CD14-positive monocyte (primary cell): ENCODE results near the gene ZBTB32. TPM values are rescaled to one million over a fixed set of nuclear protein-coding genes. Genes with fewer than 3 reads are reported as not detected.

Experiments used
- DNase-seq, 3 donors: peaks; one replicate each; pipeline ENCODE4 v3.0.0-alpha.2; 2011 to 2022
- H2AFZ ChIP-seq: 2 replicates; pipeline ENCODE4 v1.6.0; 2012; ENCODE audit warnings: mild to moderate bottlenecking, low read depth, low read length, inconsistent platforms; ENCODE audit not compliant: insufficient read depth, poor library complexity, severe bottlenecking
- H3K27ac ChIP-seq, 2 donors: 1 replicate in 1 of 2; 2 replicates in 1 of 2; pipeline ENCODE4 v1.5.1; 2012 to 2013; ENCODE audit warnings: low read length in 2 of 2, control low read depth in 1 of 2, inconsistent platforms in 1 of 2, low read depth in 1 of 2, mild to moderate bottlenecking in 1 of 2
- H3K27me3 ChIP-seq, 2 donors: one replicate each; pipeline versions ENCODE4 v1.6.0 to v1.6.1; 2011 to 2013; ENCODE audit warnings: low read length in 2 of 2; ENCODE audit not compliant: control insufficient read depth in 2 of 2, insufficient read depth in 2 of 2
- H3K36me3 ChIP-seq, 2 donors: replicated peaks in 1 of 2; 1 replicate in 1 of 2; 2 replicates in 1 of 2; pipeline versions ENCODE4 v1.5.1 to v1.6.1; 2012 to 2013; ENCODE audit warnings: low read length in 2 of 2, control low read depth in 1 of 2, inconsistent platforms in 1 of 2, mild to moderate bottlenecking in 1 of 2; ENCODE audit not compliant: insufficient read depth in 2 of 2, control insufficient read depth in 1 of 2
- H3K4me1 ChIP-seq, 2 donors: 1 replicate in 1 of 2; 2 replicates in 1 of 2; pipeline versions ENCODE4 v1.5.1 to v1.6.1; 2012 to 2013; ENCODE audit warnings: low read length in 2 of 2, control low read depth in 1 of 2, inconsistent platforms in 1 of 2, mild to moderate bottlenecking in 1 of 2, moderate library complexity in 1 of 2; ENCODE audit not compliant: insufficient read depth in 2 of 2, control insufficient read depth in 1 of 2
- H3K4me2 ChIP-seq: replicated peaks from 2 replicates; pipeline ENCODE3; 2012; ENCODE audit warnings: low read length, moderate library complexity, mild to moderate bottlenecking; ENCODE audit not compliant: poor library complexity, severe bottlenecking; ENCODE audit errors: extremely low read depth
- H3K4me3 ChIP-seq, 3 experiments: fragments of 200-600 bp in 1 of 3; sonication (generic) in 1 of 3; replicated peaks in 1 of 3; 1 replicate in 2 of 3; 2 replicates in 1 of 3; pipeline ENCODE4 v1.5.1; 2011 to 2013; ENCODE audit warnings: low read length in 3 of 3, mild to moderate bottlenecking in 3 of 3, control low read depth in 2 of 3, low read depth in 2 of 3, inconsistent platforms in 1 of 3, moderate library complexity in 1 of 3
- H3K79me2 ChIP-seq: 2 replicates; pipeline ENCODE4 v1.6.0; 2012; ENCODE audit warnings: mild to moderate bottlenecking, control low read depth, inconsistent platforms, low read length, moderate library complexity; ENCODE audit not compliant: insufficient read depth
- H3K9ac ChIP-seq: 2 replicates; pipeline ENCODE4 v1.6.0; 2017; ENCODE audit warnings: low read length, mild to moderate bottlenecking; ENCODE audit not compliant: insufficient read depth, poor library complexity, severe bottlenecking
- H3K9me3 ChIP-seq, 2 donors: replicated peaks in 1 of 2; 1 replicate in 1 of 2; 2 replicates in 1 of 2; pipeline versions ENCODE4 v1.5.1 to v1.6.1; 2012 to 2013; ENCODE audit warnings: low read length in 2 of 2, control low read depth in 1 of 2; ENCODE audit not compliant: control insufficient read depth in 1 of 2, insufficient read depth in 1 of 2
- H4K20me1 ChIP-seq: 2 replicates; pipeline ENCODE4 v1.6.0; 2012; ENCODE audit warnings: mild to moderate bottlenecking, low read length, control low read depth, moderate library complexity; ENCODE audit not compliant: insufficient read depth
- H3K27ac Mint-ChIP-seq, 7 donors: one replicate each; pipeline ENCODE4 v1.8.0; 2020; ENCODE audit warnings: mild to moderate bottlenecking in 7 of 7, mixed read lengths in 7 of 7, moderate library complexity in 6 of 7, inconsistent platforms in 2 of 7
- H3K27me3 Mint-ChIP-seq, 3 donors: one replicate each; pipeline ENCODE4 v1.8.0; 2021 to 2022; ENCODE audit warnings: low read depth in 3 of 3, mild to moderate bottlenecking in 3 of 3, mixed read lengths in 3 of 3, moderate library complexity in 3 of 3, inconsistent platforms in 1 of 3
- H3K36me3 Mint-ChIP-seq, 2 donors: one replicate each; pipeline ENCODE4 v1.8.0; 2020; ENCODE audit warnings: mixed read lengths in 2 of 2, inconsistent platforms in 1 of 2, mild to moderate bottlenecking in 1 of 2
- H3K4me1 Mint-ChIP-seq: one replicate; pipeline ENCODE4 v1.8.0; 2020; ENCODE audit warnings: mild to moderate bottlenecking, mixed read lengths
- H3K4me3 Mint-ChIP-seq, 2 donors: one replicate each; pipeline ENCODE4 v1.8.0; 2020; ENCODE audit warnings: mild to moderate bottlenecking in 2 of 2, mixed read lengths in 2 of 2, moderate library complexity in 1 of 2
- H3K9me3 Mint-ChIP-seq, 7 donors: one replicate each; pipeline ENCODE4 v1.8.0; 2020 to 2022; ENCODE audit warnings: mixed read lengths in 7 of 7, mild to moderate bottlenecking in 6 of 7, moderate library complexity in 6 of 7, inconsistent platforms in 2 of 7
- WGBS: methylation state at CpG from one replicate; pipeline ENCODE4 v1.1.5; 2013; ENCODE audit warnings: missing lambda C conversion rate; ENCODE audit not compliant: insufficient coverage; 5-methylcytosine and 5-hydroxymethylcytosine counted together
- intact Hi-C, 2 donors: fragments of 100-400 bp; cut with micrococcal nuclease; formaldehyde crosslinking; loops; one replicate each; pipeline versions ENCODE4 v1.15.0 to v1.15.1; 2023
- polyA plus RNA-seq, 3 donors: library from polyadenylated mRNA; depleted of rRNA in 1 of 3; unstranded in 2 of 3; stranded (reverse) in 1 of 3; fragments of 300-500 nt in 2 of 3; fragments of >200 nt in 1 of 3; fragmentation: Illumina TruSeq in 2 of 3; gene quantifications; 1 replicate in 2 of 3; 2 replicates in 1 of 3; pipeline ENCODE4 v1.2.3, GENCODE V29; 2012 to 2021
- TF ChIP-seq, protein P1 (sequence below): fragments of 200-600 bp; IDR thresholded peaks from one replicate; pipeline ENCODE4 v1.8.0; 2022; ENCODE audit warnings: antibody characterized with exemption, mild to moderate bottlenecking

The ZBTB32 gene
- polyA plus RNA-seq, 3 donors, result 0.05 TPM; not detected in 2

DNA sequence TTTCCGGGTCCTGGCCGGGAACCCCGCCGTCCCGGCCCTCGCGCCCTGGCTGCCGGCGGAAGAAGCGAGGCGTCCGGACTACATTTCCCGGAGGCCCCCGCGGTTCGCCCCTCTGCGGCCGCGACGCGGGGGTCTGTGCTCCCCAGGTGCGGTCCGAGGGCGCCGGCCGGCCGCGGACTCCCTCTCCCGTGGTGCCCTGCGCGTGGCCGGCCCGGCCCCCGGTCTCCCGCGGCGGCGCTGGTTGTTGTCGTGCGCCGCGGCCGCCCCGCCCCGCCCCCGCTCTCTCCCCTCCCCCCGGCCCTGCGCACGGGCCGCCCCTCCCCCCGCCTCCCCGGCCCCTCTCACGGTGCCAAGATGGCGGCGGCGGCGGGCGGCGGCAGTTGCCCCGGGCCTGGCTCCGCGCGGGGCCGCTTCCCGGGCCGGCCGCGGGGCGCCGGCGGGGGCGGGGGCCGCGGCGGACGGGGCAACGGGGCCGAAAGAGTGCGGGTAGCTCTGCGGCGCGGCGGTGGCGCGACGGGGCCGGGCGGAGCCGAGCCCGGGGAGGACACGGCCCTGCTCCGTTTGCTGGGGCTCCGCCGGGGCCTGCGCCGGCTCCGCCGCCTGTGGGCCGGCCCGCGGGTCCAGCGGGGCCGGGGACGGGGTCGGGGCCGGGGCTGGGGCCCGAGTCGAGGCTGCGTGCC is 13.4 kb downstream of the ZBTB32 start, which contains the start of gene KMT2B:
KMT2B (plus strand) TSS at position 339 of the 680 bp plus-strand sequence; CDS start at position 355, 16 bp downstream.
- Histone ChIP-seq H3K36me3 (peaks cover 25 to 34% of the 10 kb centered on the region in 2 donors), H3K79me2 (peaks cover 33% of the 10 kb centered on the region), H4K20me1 (peaks cover 34% of the 10 kb centered on the region), H2AFZ (peak within 1 kb of the TSS; percentile 98), H3K9ac (peak within 1 kb of the TSS; percentile 81), H3K9me3 (no peaks in the 10 kb centered on the region), H3K4me3 (peak within 1 kb of the TSS; percentile 78 to 91 (median 81)), H3K27ac (peak within 1 kb of the TSS; percentile 52 to 79), H3K27me3 (no peaks in the 10 kb centered on the region), H3K4me1 (peaks cover 23 to 37% of the 10 kb centered on the region in 2 donors), H3K4me2 (peak within 1 kb of the TSS; percentile 96)
- Mint-ChIP-seq H3K27me3 (peaks cover 1 to 6% (median 4%) of the 10 kb centered on the region in 3 donors), H3K27ac (peak within 1 kb of the TSS; percentile 80 to 93 (median 88)), H3K9me3 (no peaks in the 10 kb centered on the region), H3K36me3 (peaks cover 22 to 28% of the 10 kb centered on the region in 2 donors), H3K4me1 (peaks cover 30% of the 10 kb centered on the region), H3K4me3 (peak within 1 kb of the TSS; percentile 95 to 99)
- under 1% methylated on average over 79 of the region's 109 CpGs for WGBS
- no peak for DNase-seq
- intact Hi-C loops, result loop anchor here (2.0 to 5.0 kb wide), 3 partner anchors 91 to 207 kb away; partner anchors contain the start of genes RBM42 (in 1 of the 2) and TMEM147 (in 1 of the 2)
- TF ChIP-seq, protein P1, sequence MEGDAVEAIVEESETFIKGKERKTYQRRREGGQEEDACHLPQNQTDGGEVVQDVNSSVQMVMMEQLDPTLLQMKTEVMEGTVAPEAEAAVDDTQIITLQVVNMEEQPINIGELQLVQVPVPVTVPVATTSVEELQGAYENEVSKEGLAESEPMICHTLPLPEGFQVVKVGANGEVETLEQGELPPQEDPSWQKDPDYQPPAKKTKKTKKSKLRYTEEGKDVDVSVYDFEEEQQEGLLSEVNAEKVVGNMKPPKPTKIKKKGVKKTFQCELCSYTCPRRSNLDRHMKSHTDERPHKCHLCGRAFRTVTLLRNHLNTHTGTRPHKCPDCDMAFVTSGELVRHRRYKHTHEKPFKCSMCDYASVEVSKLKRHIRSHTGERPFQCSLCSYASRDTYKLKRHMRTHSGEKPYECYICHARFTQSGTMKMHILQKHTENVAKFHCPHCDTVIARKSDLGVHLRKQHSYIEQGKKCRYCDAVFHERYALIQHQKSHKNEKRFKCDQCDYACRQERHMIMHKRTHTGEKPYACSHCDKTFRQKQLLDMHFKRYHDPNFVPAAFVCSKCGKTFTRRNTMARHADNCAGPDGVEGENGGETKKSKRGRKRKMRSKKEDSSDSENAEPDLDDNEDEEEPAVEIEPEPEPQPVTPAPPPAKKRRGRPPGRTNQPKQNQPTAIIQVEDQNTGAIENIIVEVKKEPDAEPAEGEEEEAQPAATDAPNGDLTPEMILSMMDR, result no peak

DNA sequence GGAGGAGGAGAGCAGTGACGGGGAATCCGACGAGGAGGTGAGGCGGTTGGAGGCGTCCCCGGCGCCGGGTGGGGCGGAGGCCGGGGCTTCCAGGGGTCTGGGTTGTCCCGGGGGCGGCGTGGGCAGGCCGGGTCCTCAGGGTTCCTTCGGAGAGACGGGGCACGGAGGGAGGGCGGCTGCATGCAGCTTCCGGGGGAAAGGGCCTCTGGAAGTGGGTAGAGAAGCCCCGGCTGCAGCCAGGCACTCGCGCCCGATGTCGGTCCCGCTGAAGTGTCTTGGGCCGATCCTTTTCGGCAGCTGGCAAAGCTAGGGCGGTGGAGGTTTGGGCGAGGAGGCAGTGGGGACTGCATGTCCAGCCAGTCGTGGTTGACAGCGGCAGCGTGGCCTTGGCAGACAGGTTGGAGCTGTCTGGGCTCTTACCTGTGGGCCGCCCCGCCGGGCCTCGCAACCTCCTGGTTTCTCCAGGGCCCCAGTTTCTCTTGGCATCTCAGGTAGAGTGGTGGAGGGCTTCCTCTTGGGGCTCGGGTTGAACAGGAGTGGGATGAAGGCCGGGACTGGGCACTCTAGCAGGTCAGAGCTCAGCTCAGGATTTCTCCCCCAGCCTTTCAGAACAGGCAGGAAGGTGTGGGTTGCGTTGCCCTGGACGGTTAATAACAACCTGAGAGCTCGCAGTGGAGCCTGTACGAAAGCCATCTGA is 14.1 kb downstream of the ZBTB32 start:
- peak in 1 of 3 donors; percentile 15 for DNase-seq
- Histone ChIP-seq H2AFZ (peak overlapping the region; percentile 65), H3K27ac (peak overlapping the region in 1 of 2 donors; percentile 66), H4K20me1 (peaks cover 40% of the 10 kb centered on the region), H3K4me1 (peaks cover 23 to 37% of the 10 kb centered on the region in 2 donors), H3K9me3 (no peaks in the 10 kb centered on the region), H3K4me2 (peak overlapping the region; percentile 96), H3K9ac (peak overlapping the region; percentile 81), H3K36me3 (peaks cover 32 to 41% of the 10 kb centered on the region in 2 donors), H3K27me3 (no peaks in the 10 kb centered on the region), H3K79me2 (peaks cover 33% of the 10 kb centered on the region), H3K4me3 (peak overlapping the region; percentile 64 to 90 (median 81))
- 1% methylated on average over 37 of the region's 42 CpGs for WGBS
- intact Hi-C loops, result loop anchor here in 1 of 2 donors (5.0 kb wide), 2 partner anchors 91 to 171 kb away; partner anchors contain the start of genes RBM42 and TMEM147
- H3K36me3 Mint-ChIP-seq, result peaks cover 29 to 34% of the 10 kb centered on the region in 2 donors
- TF ChIP-seq, protein P1, result no peak
- H3K27ac Mint-ChIP-seq, result peak overlapping the region in 6 of 7 donors; percentile 48 to 88 (median 78)
- peaks cover 30% of the 10 kb centered on the region for H3K4me1 Mint-ChIP-seq
- no peaks in the 10 kb centered on the region for H3K9me3 Mint-ChIP-seq
- peak overlapping the region; percentile 87 to 91 for H3K4me3 Mint-ChIP-seq
- peaks cover 1 to 6% (median 4%) of the 10 kb centered on the region in 3 donors for H3K27me3 Mint-ChIP-seq
